ENCODE results near the gene C19orf44. TPM values are rescaled to one million over a fixed set of nuclear protein-coding genes. Genes with fewer than 3 reads are reported as not detected.
"Not testable (repeated sequence)": the region's sequence is repeated elsewhere in the genome, so short reads cannot be mapped to it uniquely, and the experiment has no call there.

Gene C19orf44
- total RNA-seq, 1 donor from 2014 or later, result 8.5 TPM

DNA sequence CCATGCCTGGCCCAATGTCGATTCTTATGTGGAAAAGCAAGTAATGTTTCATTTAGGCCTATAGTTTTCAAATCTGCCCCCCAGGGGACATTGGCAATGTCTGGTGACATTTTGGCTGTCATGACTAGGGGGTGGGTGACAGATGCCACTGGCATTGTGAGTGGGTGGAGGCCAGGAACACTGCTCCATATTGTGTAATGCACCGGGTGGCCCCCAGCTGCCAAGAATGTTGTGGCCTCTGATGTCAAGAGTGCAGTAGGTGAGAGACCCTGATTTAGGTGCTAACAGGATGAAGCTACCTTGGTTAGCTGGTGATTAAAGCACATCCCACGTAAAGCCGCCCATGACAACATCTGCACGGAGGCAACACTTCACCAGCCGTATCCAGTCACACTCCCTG lies 10.8 kb downstream of the C19orf44 start:
- Mint-ChIP-seq H3K9me3 (no peaks in the 10 kb centered on the region), H3K36me3 (no peaks in the 10 kb centered on the region), H3K27ac (no peak overlapping the region), H3K4me1 (ENCODE audit: unreplicated experiment) (no peaks in the 10 kb centered on the region), H3K4me3 (no peak overlapping the region), H3K27me3 (no peaks in the 10 kb centered on the region)
- TF ChIP-seq CTCF (conservative IDR thresholded peaks at IDR 0.05), result no peak
- DNase-seq (ENCODE audit: extremely low spot score, unreplicated experiment), result no peak

DNA sequence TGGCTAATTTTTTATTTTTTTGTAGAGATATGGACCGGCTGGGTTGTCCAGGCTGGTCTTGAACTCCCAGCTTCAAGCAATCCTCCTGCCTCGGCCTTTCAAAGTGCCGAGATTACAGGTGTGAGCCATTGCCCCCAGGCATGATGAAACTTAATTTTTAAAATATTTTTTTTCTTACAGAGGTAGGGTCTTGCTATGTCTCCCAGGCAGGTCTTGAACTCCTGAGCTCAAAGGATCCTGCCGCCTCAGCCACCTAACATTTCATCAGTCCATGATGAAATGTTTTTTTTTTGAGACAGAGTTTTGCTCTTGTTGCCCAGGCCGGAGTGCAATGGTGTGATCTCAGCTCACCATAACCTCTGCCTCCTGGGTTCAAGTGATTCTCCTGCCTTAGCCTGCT lies 12.4 kb downstream of the C19orf44 start:
- no peaks in the 10 kb centered on the region for H3K4me1 Mint-ChIP-seq (ENCODE audit: unreplicated experiment)
- no peak for TF ChIP-seq CTCF (conservative IDR thresholded peaks at IDR 0.05)
- no peaks in the 10 kb centered on the region for H3K27me3 Mint-ChIP-seq
- H3K27ac Mint-ChIP-seq, result no peak overlapping the region
- H3K9me3 Mint-ChIP-seq, result no peaks in the 10 kb centered on the region
- H3K36me3 Mint-ChIP-seq, result no peaks in the 10 kb centered on the region
- no peak overlapping the region for H3K4me3 Mint-ChIP-seq
- DNase-seq (ENCODE audit: extremely low spot score, unreplicated experiment), result no peak

GRCh38 chr19:16509141-16510061 lies 13.2 kb downstream of the C19orf44 start:
- no peak overlapping the region for H3K4me3 Mint-ChIP-seq
- no peaks in the 10 kb centered on the region for H3K4me1 Mint-ChIP-seq (ENCODE audit: unreplicated experiment)
- no peaks in the 10 kb centered on the region for H3K27me3 Mint-ChIP-seq
- no peak for DNase-seq (ENCODE audit: extremely low spot score, unreplicated experiment)
- H3K27ac Mint-ChIP-seq, result no peak overlapping the region
- no peaks in the 10 kb centered on the region for H3K9me3 Mint-ChIP-seq
- no peak for TF ChIP-seq CTCF (conservative IDR thresholded peaks at IDR 0.05)
- no peaks in the 10 kb centered on the region for H3K36me3 Mint-ChIP-seq

- H3K27me3 Mint-ChIP-seq; H3K4me3 Mint-ChIP-seq; DNase-seq (ENCODE audit: extremely low spot score, unreplicated experiment); H3K4me1 Mint-ChIP-seq (ENCODE audit: unreplicated experiment); H3K27ac Mint-ChIP-seq; H3K36me3 Mint-ChIP-seq; H3K9me3 Mint-ChIP-seq: not testable (repeated sequence)
Measured at GRCh38 chr19:16512611-16513010, 16.4 kb downstream of the C19orf44 start.

DNA sequence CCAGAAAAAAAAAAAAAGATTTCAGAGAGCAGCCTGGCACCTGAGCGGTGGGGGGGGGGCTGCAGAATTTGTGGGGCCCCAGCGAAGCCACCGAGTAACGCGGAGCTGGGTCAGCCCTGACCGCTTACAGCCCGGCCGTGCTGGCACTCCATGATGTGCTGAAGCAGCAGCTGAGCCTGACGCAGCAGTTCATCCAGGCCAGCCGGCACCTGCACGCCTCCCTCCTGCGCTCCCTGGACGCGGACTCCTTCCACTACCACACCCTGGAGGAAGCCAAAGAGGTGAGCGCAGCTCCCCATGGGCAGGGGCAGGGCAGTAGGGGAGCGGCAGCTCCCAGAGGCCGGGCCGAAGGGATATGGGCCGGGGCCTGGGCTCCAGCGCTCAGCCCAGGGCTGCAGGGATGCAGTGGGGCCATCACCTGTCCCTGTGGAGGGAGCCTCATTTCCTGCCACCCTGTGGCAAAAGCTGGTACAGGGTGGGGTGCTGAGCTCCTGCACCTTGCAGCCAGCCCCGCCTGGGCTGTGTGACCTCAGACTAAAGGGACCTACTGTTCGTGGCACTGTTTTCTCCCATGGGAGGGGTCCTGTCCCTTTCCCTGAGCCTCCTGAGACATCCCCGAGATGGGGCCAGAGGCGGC lies 18.3 kb downstream of the C19orf44 start:
- H3K27me3 Mint-ChIP-seq, result no peaks in the 10 kb centered on the region
- DNase-seq (ENCODE audit: extremely low spot score, unreplicated experiment), result no peak
- no peaks in the 10 kb centered on the region for H3K9me3 Mint-ChIP-seq
- TF ChIP-seq CTCF (conservative IDR thresholded peaks at IDR 0.05), result no peak
- no peak overlapping the region for H3K4me3 Mint-ChIP-seq
- no peak overlapping the region for H3K27ac Mint-ChIP-seq
- peaks cover 3% of the 10 kb centered on the region for H3K36me3 Mint-ChIP-seq
- no peaks in the 10 kb centered on the region for H3K4me1 Mint-ChIP-seq (ENCODE audit: unreplicated experiment)

DNA sequence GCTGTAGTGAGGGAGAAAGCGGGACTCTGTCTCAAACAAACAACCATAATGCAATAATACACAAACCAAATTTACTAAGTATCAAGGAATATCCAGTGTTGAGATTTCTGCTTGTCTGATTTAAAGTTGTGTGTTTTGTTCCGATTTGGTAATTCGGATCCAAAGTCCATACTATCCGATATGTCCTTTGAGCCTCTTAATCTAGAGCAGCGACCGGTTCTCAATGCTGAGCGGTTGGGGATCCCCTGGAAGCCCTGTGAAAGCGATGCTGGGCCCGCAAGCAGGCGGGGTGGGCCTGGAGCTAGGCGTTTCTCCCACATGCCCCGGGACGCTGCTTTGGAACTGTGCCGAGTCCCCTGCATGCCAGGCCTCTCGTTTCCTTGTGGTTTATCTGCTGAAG lies 20.2 kb downstream of the C19orf44 start:
- no peaks in the 10 kb centered on the region for H3K4me1 Mint-ChIP-seq (ENCODE audit: unreplicated experiment)
- no peak overlapping the region for H3K27ac Mint-ChIP-seq
- H3K36me3 Mint-ChIP-seq, result peaks cover 3% of the 10 kb centered on the region
- DNase-seq (ENCODE audit: extremely low spot score, unreplicated experiment), result no peak
- no peak overlapping the region for H3K4me3 Mint-ChIP-seq
- TF ChIP-seq CTCF (conservative IDR thresholded peaks at IDR 0.05), result no peak
- no peaks in the 10 kb centered on the region for H3K9me3 Mint-ChIP-seq
- H3K27me3 Mint-ChIP-seq, result no peaks in the 10 kb centered on the region

All from type B pancreatic cell (in vitro differentiated cells).